GM18907 (cell line): ENCODE measurements around the gene NUTF2.
"Not testable (repeated sequence)": the region's sequence is repeated elsewhere in the genome, so short reads cannot be mapped to it uniquely, and the experiment has no call there.

ENCODE experiments used
- ATAC-seq: cut with Tn5 transposase; IDR thresholded peaks from one replicate; pipeline ENCODE4 v1.9.1; 2021; ENCODE audit warnings: mild to moderate bottlenecking, moderate library complexity; ENCODE audit not compliant: unreplicated experiment

NUTF2 gene

DNA sequence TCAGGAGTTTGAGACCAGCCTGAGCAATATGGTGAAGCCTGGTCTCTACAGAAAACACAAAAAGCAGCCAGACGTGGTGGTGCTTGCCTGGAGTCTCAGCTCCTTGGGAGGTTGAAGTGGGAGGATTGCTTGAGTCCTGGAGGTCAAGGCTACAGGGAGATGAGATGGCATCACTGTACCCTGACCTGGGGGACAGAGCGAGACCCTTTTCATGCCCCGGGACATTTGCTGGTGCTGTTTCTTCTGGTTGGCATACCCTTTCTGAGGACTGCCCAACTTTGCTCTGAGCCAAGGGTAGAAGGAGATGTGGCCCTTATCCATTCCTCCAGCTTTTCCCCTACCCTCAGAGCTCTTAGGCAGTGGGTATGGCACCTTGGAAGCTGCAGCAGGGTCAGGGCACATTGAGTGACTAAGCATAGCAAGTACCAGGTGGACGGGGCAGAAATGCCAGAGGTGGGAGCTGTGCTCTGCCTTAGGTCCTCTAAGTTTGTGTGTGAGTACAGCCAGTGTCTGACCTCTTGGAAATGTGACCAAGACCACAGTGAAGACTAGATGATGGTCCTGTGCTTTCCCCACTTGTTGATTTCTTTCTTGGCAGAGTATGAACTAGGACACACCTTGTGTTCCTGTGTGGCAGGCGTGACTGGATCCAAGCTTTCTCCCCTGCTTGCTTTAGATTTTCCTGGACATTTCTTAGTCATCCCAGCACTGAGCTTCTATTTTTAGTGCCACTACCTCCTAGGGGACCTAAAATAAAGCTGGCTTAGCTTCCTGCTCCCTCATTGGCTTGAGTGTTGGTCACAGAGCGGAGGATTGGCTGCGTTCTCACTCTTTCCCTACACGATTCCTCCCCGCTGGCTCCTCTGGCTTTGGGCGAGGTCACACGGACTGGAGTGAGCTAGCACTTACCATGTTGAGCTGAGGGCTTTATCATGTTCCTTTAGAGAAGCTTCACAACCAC is 16.2 kb downstream of the NUTF2 start:
- ATAC-seq: no peak

DNA sequence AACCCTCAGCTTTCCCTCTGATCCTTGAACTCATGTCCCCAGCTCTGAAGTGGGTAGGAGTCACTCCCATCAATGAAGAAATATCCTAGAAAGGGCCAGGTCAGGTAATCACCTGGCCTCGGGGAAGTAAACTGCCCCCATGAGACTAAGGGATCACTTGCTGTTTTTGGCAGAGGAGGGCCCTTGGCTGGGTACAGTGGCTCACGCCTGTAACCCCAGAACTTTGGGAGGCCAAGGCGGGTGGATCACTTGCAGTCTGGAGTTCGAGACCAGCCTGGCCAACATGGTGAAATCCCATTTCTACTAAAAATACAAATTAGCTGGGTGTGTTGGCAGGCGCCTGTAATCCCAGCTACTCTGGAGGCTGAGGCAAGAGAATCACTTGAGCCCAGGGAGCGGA is 17.3 kb downstream of the NUTF2 start:
- ATAC-seq: not testable (repeated sequence)

- ATAC-seq: no peak
Observed at GRCh38 chr16:67864594-67864993, 17.9 kb downstream of the NUTF2 start.

- ATAC-seq: no peak
Observed at GRCh38 chr16:67865318-67865717, 18.6 kb downstream of the NUTF2 start.

GRCh38 chr16:67868290-67868689 is 21.6 kb downstream of the NUTF2 start:
- no peak for ATAC-seq

DNA sequence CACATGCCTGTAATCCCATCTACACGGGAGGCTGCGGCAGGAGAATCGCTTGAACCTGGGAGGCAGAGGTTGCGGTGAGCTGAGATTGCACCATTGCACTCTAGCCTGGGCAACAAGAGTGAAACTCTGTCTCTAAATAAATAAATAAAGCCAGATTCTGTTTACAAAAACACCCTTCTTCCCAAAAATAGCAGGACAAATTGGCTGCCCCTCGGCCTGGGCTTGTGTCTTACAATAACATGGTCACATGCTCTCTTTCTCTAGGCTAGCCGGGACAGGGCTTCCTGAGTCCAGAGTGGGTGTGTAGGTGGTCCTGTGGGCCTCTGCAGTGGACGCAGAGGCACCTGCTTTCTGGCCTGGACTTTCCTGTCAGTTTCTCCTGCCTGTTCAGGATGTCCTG is 22.9 kb downstream of the NUTF2 start:
- no peak for ATAC-seq

DNA sequence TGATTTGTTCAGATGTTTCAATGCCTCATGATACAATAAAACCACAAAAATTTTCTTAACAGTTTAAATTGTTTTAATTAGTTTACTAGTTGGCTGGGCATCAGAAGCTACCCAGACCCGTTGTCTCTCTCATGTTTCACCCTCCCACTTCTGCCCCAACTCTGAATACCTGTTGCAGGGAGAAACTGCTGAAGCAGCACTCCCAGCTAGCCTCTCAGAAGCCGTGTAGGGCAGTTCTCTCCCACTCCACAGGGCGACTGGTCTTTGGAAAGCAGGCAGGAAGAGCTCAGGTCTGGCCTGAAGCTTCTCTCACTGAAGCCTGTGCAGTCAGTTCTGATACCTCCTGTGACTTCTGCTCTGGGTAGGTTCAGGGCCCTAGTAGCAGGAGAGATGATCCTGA is 24.5 kb downstream of the NUTF2 start:
- no peak for ATAC-seq

DNA sequence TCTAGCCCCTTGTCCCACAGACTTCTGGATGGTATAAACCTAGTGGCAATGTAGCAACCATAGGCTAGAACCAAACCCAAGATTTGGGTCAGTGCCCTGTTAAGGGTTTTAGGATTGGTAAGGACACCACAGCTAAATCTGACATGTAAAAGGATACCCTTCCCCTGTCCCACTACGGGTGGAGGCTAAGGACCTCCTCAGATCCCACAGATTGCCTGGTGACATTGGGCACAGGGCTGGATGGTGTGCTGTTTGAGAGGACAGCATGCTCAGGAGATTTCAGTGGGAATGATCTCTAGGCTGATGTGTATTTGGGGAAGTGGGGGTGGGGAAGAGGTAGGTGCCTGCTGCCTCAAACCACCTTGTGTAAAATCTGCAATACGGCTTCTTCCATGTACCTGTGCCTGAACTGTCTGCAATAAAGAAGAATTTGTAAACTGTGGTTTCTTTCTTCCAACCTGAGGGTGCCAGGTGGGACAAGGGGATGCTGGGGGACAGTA is 25.4 kb downstream of the NUTF2 start:
- no peak for ATAC-seq

- peak; percentile 75 for ATAC-seq
Observed at GRCh38 chr16:67872631-67873434, 26.1 kb downstream of the NUTF2 start, which contains the start of gene EDC4. EDC4 (plus strand) TSS chr16:67873052; CDS start chr16:67873262, 210 bp downstream.

GRCh38 chr16:67873435-67874370 is 27.0 kb downstream of the NUTF2 start:
- ATAC-seq: peak; percentile 22

DNA sequence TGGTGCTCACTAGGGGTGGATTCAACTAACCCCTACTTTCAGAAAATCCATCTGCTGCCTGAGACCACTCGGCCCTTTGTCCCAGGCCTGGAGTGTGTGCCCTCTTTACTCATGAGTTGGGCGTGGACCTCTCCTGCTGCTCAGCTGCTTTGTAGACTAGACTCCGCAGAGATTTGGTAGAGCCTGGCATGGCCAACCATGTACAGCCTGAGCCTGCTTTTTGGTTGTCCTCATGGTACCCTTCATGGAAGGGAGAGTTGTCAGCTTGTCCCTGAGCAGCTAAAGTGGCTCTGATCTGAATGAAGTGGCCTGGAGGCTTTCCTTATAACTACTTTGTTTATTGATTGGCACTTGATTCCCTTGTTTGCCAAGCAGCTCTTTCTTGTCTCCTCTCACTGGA is 27.6 kb downstream of the NUTF2 start:
- no peak for ATAC-seq

GRCh38 chr16:67877064-67877463 is 30.3 kb downstream of the NUTF2 start:
- no peak for ATAC-seq

- ATAC-seq: no peak
Observed at GRCh38 chr16:67878232-67878631, 31.5 kb downstream of the NUTF2 start.

DNA sequence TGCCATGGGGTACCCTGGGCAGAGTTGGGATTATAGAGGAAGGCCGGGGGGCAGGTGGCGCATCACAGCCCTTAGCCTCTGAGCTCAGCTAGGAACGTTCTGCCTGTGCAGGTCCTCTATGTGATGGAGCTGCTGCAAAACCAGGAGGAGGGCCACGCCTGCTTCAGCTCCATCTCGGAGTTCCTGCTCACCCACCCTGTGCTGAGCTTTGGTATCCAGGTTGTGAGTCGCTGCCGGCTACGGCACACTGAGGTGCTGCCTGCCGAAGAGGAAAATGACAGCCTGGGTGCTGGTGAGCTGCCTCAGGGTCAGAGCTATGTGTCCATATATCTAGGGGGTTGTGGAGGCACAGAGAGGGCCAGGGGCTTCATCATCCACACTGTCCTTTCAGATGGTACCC is 32.1 kb downstream of the NUTF2 start:
- no peak for ATAC-seq

GRCh38 chr16:67879462-67879861 is 32.7 kb downstream of the NUTF2 start:
- ATAC-seq: no peak

- ATAC-seq: no peak
Observed at GRCh38 chr16:67879936-67880335, 33.2 kb downstream of the NUTF2 start.

DNA sequence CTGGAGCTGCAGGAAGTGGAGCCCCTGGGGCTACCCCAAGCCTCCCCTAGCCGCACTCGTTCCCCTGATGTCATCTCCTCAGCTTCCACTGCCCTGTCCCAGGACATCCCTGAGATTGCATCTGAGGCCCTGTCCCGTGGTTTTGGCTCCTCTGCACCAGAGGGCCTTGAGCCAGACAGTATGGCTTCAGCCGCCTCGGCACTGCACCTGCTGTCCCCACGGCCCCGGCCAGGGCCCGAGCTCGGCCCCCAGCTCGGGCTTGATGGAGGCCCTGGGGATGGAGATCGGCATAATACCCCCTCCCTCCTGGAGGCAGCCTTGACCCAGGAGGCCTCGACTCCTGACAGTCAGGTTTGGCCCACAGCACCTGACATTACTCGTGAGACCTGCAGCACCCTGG is 33.9 kb downstream of the NUTF2 start:
- no peak for ATAC-seq

DNA sequence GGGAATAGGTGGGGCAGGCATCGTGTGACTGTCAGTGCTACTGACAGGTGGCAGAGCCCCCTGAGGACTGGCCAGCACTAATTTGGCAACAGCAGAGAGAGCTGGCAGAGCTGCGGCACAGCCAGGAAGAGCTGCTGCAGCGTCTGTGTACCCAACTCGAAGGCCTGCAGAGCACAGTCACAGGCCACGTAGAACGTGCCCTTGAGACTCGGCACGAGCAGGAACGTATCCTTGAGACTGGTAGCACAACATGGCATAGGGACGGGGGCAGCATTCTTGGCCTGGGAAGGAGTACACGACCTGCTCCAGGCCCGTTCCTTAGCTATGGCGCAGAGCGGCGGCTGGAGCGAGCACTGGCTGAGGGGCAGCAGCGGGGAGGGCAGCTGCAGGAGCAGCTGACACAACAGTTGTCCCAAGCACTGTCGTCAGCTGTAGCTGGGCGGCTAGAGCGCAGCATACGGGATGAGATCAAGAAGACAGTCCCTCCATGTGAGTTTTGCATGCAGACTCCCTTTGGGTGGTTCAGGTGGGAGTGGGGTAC is 35.0 kb downstream of the NUTF2 start:
- no peak for ATAC-seq

DNA sequence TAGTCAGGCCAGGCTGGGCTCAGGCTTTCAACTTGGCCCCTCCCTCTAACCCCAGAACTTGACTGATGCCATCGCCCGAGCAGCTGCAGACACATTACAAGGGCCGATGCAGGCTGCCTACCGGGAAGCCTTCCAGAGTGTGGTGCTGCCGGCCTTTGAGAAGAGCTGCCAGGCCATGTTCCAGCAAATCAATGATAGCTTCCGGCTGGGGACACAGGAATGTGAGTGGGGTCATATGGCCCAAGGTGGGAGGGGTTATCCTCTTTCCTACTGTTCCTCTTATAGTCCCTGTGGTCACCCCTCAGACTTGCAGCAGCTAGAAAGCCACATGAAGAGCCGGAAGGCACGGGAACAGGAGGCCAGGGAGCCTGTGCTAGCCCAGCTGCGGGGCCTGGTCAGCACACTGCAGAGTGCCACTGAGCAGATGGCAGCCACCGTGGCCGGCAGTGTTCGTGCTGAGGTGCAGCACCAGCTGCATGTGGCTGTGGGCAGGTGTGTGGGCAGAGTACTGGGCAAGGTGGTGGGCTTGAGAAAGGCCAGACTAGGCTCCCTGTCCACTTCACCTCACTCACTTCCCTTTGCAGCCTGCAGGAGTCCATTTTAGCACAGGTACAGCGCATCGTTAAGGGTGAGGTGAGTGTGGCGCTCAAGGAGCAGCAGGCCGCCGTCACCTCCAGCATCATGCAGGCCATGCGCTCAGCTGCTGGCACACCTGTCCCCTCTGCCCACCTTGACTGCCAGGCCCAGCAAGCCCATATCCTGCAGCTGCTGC is 35.8 kb downstream of the NUTF2 start:
- ATAC-seq: no peak
